Calu3 (cell line): ENCODE measurements around the gene MPPED2. TPM values are rescaled to one million over a fixed set of nuclear protein-coding genes. Genes with fewer than 3 reads are reported as not detected.

ENCODE experiments used
- BruUV-seq: library from RNA; stranded (reverse); fragments of 400-500 nt; replicated peaks from 2 replicates; lab custom pipeline; 2021; lab: Mats Ljungman, UMichigan
- CTCF ChIA-PET: fragments of 300-600 bp; sonication (Branson Sonifier 250); formaldehyde crosslinking; loops from one replicate; lab custom pipeline; 2022; ENCODE audit warnings: antibody characterized with exemption; lab: Charles Lee
- DNase-seq: peaks from one replicate; pipeline ENCODE4 v3.0.0; 2022
- H3K27ac Mint-ChIP-seq: one replicate; pipeline ENCODE4 v1.8.0; 2022; ENCODE audit warnings: mixed read lengths; ENCODE audit not compliant: unreplicated experiment
- H3K27me3 Mint-ChIP-seq: one replicate; pipeline ENCODE4 v1.8.0; 2022; ENCODE audit warnings: mixed read lengths; ENCODE audit not compliant: unreplicated experiment
- H3K36me3 Mint-ChIP-seq: one replicate; pipeline ENCODE4 v1.8.0; 2022; ENCODE audit warnings: mild to moderate bottlenecking, moderate library complexity, mixed read lengths; ENCODE audit not compliant: insufficient read depth, unreplicated experiment
- H3K4me1 Mint-ChIP-seq: one replicate; pipeline ENCODE4 v1.8.0; 2022; ENCODE audit warnings: mild to moderate bottlenecking, low read depth, mixed read lengths; ENCODE audit not compliant: unreplicated experiment
- H3K4me3 Mint-ChIP-seq: one replicate; pipeline ENCODE4 v1.8.0; 2022; ENCODE audit warnings: mild to moderate bottlenecking, low read depth, moderate library complexity, mixed read lengths; ENCODE audit not compliant: unreplicated experiment
- H3K9me3 Mint-ChIP-seq: one replicate; pipeline ENCODE4 v1.8.0; 2022; ENCODE audit warnings: low read depth, mixed read lengths; ENCODE audit not compliant: unreplicated experiment
- intact Hi-C: fragments of 100-400 bp; cut with micrococcal nuclease; formaldehyde crosslinking; loops from one replicate; pipeline ENCODE4 v1.10.0; 2022; ENCODE audit not compliant: unreplicated experiment
- total RNA-seq: library from RNA; stranded (reverse); gene quantifications from 2 replicates; pipeline ENCODE4 v1.2.3, GENCODE V29; 2022
- TF ChIP-seq, protein P1 (sequence below): fragments of 200-600 bp; IDR thresholded peaks from one replicate; pipeline ENCODE4 v1.8.0; 2022; ENCODE audit warnings: antibody characterized with exemption; ENCODE audit not compliant: unreplicated experiment

The MPPED2 gene
- total RNA-seq, 1 experiment from 2014 or later, result not detected

DNA sequence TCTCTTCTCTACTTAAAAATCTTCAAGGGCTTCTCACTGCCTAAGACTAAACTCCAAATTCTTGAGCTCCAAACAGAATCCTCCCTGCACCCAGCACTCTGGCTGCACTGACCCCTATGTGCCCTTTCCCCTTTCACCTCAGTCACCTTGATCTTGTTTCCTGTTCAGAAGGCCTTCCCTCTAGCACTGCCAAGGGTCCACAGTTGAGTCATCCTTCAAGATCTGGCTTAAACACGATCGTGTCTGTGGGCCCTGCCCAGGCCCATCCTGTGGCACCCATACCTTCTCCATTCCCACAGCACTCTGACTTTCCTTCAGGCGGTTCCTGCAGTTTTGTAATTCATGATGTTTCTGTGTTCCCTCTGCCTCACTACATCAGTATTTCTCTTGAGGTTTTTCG, 134.0 kb downstream of the MPPED2 start:
- CTCF ChIA-PET, result no interaction called here
- Mint-ChIP-seq H3K36me3 (no peaks in the 10 kb centered on the region), H3K4me1 (no peaks in the 10 kb centered on the region), H3K27ac (no peak overlapping the region), H3K4me3 (no peak overlapping the region), H3K9me3 (no peaks in the 10 kb centered on the region), H3K27me3 (peaks cover 13% of the 10 kb centered on the region)
- intact Hi-C loops, result no loop called here
- BruUV-seq, result no TSS peak
- no peak for DNase-seq
- TF ChIP-seq, protein P1, sequence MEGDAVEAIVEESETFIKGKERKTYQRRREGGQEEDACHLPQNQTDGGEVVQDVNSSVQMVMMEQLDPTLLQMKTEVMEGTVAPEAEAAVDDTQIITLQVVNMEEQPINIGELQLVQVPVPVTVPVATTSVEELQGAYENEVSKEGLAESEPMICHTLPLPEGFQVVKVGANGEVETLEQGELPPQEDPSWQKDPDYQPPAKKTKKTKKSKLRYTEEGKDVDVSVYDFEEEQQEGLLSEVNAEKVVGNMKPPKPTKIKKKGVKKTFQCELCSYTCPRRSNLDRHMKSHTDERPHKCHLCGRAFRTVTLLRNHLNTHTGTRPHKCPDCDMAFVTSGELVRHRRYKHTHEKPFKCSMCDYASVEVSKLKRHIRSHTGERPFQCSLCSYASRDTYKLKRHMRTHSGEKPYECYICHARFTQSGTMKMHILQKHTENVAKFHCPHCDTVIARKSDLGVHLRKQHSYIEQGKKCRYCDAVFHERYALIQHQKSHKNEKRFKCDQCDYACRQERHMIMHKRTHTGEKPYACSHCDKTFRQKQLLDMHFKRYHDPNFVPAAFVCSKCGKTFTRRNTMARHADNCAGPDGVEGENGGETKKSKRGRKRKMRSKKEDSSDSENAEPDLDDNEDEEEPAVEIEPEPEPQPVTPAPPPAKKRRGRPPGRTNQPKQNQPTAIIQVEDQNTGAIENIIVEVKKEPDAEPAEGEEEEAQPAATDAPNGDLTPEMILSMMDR, result no peak

- H3K36me3 Mint-ChIP-seq, result no peaks in the 10 kb centered on the region
- no peak for DNase-seq
- TF ChIP-seq, protein P1, result no peak
- H3K4me3 Mint-ChIP-seq, result no peak overlapping the region
- H3K27ac Mint-ChIP-seq, result no peak overlapping the region
- CTCF ChIA-PET, result no interaction called here
- H3K27me3 Mint-ChIP-seq, result peaks cover 12% of the 10 kb centered on the region
- no peaks in the 10 kb centered on the region for H3K4me1 Mint-ChIP-seq
- no TSS peak for BruUV-seq
- H3K9me3 Mint-ChIP-seq, result no peaks in the 10 kb centered on the region
- intact Hi-C loops, result no loop called here
Measured at GRCh38 chr11:30451626-30452025, 134.5 kb downstream of the MPPED2 start.

DNA sequence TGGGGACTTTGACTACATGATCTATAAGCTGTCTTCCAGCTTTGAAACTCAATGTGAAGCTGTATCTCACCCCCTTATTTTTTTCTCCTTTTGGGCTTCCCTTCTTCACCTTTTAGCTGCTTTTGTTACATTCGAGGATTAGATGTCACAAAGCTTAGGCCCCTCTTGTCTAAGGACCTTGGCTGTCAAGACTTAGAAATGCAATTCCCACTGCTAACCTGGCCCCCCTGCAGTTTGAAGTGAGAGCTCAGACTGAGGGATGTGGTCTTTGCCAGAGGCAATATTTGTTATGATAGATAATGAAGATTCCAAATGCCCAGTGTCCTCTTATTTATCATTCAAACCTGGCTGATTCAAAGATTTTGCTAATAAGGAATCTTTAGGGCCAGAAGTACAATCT, 135.0 kb downstream of the MPPED2 start:
- intact Hi-C loops, result no loop called here
- no peaks in the 10 kb centered on the region for H3K4me1 Mint-ChIP-seq
- CTCF ChIA-PET, result no interaction called here
- no peak overlapping the region for H3K4me3 Mint-ChIP-seq
- no peaks in the 10 kb centered on the region for H3K36me3 Mint-ChIP-seq
- TF ChIP-seq, protein P1, result no peak
- DNase-seq, result no peak
- H3K27ac Mint-ChIP-seq, result no peak overlapping the region
- BruUV-seq, result no TSS peak
- H3K27me3 Mint-ChIP-seq, result peaks cover 7% of the 10 kb centered on the region
- H3K9me3 Mint-ChIP-seq, result no peaks in the 10 kb centered on the region

DNA sequence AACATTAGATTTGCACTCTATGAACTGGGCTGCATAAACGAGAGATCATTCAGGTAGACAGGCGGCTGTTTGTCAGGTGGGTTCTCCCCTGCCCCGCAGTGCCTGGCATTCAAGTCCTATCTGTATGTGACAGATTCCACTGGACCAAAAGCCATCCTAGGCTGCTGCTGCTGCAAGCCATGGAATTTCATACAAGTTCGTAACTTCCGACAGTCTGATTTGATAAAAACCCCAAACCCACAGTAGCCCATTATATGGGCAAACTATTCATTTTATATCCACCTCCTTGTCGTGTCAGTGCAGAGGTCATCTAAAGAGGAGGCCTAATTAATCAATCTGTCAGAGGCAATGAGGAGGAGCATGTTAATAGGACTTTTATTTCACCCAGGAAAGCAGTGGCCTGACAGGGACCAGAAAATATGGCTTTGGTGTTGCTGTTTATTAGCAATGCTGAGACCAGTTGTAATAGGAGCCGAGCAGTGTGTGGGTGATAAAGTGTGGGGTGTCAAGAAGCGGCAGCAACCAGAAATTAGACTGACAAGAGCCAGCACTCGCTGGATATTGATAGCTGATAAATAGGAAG, 139.0 kb downstream of the MPPED2 start:
- H3K4me3 Mint-ChIP-seq, result no peak overlapping the region
- BruUV-seq, result no TSS peak
- H3K4me1 Mint-ChIP-seq, result no peaks in the 10 kb centered on the region
- H3K27ac Mint-ChIP-seq, result no peak overlapping the region
- no peak for DNase-seq
- TF ChIP-seq, protein P1, result no peak
- CTCF ChIA-PET, result no interaction called here
- intact Hi-C loops, result no loop called here
- H3K27me3 Mint-ChIP-seq, result peaks cover 5% of the 10 kb centered on the region
- no peaks in the 10 kb centered on the region for H3K9me3 Mint-ChIP-seq
- H3K36me3 Mint-ChIP-seq, result no peaks in the 10 kb centered on the region
